GM19467 (cell line): Measurements from ENCODE around the gene TTC16.

Experiments
- ATAC-seq: cut with Tn5 transposase; IDR thresholded peaks from one replicate; pipeline ENCODE4 v1.9.1; 2021; ENCODE audit warnings: mild to moderate bottlenecking, moderate library complexity; ENCODE audit not compliant: unreplicated experiment

Gene TTC16

DNA sequence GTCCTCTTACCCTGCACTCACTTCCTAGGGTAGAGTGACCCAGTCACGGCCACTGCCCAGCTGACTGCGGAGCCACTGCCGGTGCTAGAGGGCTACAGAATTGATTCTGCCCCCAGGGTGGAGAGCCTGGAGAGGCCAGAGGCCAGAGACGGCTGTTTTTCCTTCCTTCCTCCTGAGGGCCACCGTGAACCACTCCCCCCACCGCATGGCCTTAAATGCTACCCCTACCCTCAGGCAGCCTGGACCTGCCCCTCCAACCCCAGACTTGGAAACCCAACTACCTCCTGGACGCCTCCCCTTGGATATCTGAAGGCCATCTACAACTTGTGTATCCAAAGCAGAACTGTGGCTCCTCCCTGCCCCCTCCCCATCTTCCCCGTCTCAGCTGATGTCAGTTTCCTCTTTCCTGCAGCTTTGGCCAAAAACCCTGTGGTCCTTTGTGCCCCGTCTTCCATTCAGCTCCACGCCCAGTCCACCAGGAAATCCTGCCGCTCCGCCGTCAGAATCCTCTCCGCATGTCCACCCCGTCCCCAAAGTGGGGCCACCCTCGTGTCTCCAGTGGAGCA lies 46.3 kb downstream of the TTC16 start:
- no peak for ATAC-seq

DNA sequence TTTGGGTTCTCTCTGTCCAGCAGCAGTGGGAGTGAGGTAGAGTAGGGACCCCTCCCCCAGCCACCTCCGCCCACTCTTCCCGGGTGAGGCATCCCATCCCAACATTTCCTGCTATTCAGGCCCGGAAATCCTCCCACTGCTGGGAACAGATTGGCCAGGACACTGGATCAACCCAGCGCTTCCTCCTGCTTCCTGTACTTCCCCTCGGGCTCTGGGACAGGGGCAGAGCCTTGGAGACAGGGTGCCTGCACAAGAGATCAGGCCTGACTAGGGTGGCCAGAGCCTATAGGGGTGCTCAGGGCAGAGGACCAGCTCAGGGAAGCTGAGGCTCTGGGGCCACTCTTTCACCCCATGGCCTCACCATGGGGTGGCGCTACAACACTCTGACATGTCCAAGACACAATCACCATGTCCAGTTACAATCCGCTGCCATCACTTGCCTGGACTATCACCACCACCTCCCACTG lies 48.1 kb downstream of the TTC16 start:
- no peak for ATAC-seq

DNA sequence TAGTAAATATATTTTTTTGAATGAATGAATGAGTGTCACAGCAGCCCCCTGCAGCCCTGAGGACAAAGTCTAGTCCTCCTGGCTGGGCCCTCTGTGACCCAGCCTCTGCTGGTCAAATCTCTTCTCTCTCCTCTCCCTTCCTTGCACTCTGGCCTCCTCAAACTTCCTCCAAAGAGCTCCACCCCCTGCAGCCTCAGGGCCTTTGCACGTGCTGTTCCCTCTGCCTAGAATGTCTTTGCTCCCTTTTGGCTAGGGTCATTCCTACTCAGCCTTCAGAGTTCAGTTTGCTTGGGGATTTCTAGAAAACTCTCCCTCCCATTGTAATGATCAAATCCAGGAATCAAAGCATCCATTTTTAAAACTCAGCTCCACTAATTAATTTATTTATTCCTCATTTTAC lies 49.5 kb downstream of the TTC16 start:
- no peak for ATAC-seq

DNA sequence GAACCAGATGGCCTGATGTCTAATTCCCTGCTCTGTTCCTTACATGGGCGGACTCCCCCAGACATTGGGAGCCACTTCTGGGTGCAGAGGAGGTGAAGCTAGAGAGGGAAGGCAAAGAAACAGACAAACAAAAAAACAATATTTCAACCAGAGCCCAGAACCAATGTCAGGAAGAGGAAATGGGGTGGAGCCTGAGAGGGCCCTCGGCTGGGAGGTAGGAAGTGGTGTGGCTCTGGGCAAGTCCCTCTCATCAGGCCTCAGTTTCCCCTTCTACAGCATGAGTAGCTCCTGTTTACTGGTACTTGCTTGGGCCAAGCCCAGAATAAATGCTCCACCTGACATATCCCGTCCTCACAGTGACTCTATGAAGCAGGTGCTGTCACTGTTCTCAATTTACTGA lies 51.5 kb downstream of the TTC16 start:
- ATAC-seq, result no peak

DNA sequence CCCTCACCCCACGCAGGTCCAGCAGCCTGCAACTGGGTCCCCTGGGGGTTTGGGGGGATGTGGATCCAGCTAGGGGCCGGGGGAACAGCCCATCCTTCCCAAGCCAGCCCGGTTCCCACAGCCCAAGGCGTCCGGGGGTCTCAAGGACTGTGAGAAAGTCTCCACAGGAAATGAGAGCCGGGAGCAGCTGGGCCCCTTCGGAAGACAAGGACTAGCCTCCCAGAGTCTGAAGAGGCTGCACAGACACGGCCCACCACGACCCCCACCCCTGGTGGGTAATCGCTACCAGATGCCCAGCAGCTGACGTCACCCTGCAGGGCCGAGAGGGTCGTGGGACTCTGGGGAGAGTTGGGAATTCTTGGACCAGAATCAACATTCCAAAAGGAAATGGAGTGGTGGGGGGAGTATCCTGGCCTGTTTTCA lies 52.0 kb downstream of the TTC16 start:
- ATAC-seq, result no peak

DNA sequence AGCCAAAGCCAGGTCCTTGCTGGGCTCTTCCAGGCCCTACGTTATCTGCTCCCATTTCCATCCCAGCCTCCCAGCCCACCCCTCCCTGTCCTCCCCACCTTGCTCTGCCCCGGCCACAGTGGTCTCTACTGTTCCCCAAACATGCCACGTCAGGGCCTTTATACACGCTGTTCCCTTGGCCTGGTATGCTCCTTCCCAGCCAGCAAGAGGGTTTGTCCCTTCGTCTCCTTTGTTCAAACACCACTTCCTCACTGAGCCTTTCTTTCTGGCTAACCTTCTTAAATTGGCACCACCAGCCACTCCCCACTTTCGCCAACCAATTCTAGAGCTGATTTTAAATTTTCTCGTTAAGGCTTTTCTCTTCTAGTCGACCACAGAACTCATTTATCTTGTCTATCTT lies 52.8 kb downstream of the TTC16 start:
- ATAC-seq, result no peak

DNA sequence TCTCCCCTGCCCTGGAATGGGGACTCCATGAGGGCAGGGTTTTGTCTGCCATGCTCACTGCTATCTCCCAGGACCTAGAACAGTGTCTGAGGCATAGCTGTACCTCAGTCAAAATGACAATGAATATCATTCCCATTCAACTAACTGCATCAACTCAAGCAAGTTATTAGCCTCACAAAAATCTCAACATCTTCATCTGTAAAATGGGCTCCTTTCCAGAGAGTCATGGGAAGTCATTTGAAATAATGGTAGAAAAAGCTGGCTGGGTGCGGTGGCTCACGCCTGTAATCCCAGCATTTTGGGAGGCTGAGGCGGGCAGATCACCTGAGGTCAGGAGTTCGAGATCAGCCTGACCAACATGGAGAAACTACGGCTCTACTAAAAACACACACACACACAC lies 53.2 kb downstream of the TTC16 start:
- no peak for ATAC-seq

DNA sequence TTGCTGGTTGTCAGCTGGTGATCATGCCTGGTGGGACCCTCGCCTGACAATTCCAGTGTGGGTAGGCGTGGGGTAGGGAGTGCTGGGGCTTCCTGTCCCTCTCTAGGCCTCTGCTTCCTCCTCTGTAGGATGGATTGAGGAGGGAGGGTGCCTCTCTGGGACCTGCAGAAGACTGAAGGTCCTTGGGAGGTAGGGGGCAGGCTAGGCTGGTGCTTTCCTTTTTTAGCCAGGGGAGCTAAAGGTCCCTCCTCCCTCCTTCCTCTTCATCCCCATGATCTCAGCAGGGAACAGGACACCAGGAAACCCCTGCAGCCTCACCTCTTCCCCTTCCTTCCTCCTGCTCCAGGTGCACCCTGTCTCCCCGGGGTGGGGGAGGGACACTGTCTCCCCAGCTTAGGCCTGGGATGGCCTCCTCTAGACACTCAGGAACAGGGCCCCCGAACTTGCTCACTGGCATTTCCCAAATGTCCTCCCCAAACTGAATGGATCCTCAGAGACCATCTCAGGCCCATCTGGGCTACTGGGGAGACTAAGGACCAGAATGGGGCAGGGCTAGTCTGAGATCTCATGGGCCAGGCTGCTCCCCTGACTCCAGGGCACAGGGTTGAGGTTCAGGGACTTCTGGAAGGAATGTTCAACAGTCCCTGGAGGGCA lies 54.2 kb downstream of the TTC16 start:
- no peak for ATAC-seq

DNA sequence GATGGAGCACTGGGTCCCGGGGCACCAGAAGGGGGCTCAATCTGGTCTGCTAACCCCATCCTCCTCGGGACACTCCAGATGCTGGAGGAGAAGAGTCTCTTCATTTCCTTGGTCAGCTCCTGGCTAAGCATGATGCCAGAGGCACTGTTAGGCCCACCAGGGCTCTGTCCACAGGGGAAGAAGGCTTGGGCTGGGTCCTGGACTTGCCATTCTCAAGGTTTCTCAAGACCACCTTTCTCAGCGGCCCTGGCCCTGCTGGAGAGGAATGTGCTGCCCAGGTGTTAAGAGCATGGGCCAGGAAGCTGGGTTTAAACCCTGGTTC lies 54.7 kb downstream of the TTC16 start:
- no peak for ATAC-seq

DNA sequence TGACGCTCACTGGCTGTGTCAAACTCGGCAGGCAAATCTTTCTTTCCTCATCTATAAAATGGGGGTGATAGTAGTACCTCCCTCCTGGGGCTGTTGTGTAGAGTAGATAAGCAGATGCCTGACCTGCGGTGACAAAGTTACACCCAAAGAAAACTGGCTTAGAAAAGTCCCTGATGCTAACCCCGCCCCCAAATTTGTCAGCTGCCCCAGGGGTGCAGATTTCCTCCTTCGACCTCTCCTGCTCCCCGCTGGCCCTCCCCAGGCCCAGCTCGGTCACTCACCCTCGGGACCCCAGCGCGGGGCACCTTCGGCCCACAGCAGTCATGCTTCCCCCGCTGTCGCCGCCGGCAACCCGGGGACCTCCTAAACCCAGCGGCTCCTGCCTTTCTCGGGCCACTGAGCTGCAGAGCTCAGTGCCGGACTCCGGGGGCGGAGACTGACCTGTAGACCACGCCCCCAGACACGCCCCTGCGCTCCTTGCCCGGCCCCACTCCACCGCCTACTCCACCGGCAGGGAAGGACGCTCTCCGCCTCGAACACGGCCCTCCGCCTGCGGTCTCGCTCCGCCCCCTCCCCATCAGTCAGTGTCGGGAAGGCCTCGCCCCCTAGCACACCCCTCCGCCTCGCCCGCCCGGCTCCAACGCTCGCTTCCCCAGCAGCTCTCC lies 55.2 kb downstream of the TTC16 start:
- ATAC-seq, result peak; percentile 82

DNA sequence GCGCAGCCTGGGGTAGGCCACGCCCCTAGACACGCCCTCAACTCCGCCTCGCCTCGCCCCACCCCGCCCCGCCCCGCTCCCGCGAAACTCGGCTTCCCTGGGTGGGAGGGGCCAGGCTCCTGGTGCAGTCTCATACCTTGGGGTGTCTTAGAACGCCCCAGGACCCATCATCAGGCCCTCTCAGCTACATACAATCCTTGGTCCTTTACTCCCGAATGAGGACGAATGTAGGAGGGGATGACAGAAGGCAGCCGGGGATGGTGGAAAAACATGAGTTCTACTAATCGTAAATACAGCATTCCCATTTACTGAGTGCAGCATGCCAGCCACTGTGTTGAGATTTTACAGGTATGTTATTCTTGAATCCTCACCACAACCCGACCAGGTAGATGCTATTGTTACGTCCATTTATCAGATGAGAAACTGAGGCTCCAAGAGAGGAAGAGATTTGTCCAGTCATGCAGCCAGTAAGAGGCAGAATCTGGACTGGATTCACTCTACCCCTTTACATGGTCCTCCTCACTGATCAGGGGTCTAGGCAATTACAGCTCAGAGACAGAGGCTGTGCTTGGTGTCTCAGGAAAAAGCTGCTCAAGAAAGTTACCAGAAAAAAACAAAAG lies 55.8 kb downstream of the TTC16 start:
- no peak for ATAC-seq

DNA sequence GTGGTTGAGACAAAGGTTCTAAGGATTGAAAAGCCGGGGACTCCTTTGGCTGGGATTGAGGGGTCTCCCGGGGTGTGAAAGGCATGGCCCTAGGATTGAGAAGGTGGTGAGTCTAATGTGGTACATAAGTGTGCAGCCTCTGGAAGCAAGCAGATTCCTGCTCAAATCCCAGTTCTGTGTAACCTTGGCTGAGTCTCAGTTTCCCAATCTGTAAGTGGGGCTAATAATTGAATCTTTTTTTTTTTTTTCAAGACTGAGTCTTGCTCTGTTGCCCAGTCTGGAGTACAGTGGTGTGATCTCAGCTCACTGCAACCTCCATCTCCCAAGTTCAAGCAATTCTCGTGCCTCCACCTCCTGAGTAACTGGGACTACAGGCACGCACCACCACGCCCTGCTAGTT lies 56.7 kb downstream of the TTC16 start:
- no peak for ATAC-seq

DNA sequence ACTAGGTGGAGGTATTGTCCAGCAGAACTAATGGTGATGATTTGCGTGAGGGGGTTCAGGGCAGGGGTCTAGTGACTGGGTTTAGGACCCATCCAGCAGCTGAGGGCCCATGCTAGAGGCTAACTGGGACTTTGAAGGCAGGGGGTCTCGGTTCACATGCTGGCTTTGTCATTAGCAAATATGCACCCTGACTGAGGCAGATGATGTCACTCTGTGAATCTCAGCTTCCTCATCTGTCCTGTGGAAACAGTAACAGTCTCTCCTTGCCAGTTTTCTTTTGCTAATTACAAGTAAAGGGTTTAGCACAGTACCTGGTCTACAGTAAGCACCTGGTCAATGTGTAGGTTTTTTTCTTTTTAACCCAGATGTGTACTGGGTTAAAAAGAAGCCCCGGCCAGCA lies 57.4 kb downstream of the TTC16 start:
- no peak for ATAC-seq

DNA sequence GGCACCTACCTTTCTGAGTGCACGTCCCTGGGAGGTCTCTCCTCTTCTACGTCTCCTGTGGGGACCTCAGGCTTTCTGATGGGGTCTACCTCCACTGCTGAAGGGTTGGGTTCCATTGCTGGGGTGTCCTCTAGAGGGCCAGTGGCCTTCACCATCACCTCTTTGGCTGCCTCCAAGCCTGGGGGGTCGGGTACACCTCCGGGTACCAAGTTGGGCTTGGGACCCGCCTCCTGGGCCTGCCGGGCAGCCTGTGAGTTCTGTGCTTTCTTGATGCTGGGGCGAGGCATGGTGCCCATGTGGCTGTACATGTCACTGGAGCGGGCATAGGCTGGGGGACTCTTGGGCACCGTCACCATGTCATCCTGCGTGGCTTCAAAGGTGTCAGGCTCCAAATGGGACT lies 58.1 kb downstream of the TTC16 start:
- ATAC-seq, result no peak

DNA sequence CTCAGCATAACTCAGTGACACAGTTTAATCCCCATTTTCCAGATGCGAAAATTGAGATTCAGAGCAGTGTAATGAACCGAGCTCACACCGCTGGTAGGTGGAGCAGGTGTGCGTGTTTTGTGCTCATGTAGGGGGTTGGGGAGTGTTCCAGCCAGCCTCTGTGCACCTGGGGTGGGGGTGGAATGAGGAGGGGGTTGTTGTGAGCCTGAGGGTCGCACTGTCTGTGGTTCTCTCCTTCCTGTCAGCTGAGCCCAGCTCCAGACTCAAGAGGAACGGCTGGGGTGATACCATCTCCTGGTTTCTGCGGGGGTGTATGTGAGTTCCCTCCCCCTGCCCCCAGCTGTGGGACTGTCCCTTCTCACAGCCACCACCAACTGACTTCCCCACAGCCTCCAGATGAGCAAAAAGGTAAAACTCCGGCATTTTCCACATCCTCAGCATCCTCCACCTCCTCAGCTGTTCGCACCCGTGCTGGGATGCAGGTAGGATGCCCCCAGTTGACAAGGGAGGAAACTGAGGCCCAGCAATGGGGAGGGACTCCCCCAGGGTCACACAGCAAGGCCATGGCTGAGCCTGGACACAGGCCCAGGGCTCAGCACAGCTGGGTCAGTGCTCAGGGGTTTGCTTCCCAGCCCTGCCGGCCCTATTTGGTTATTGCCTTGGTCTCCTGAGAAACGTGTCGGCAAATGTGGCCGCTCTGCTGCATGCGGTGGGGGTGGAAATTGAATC lies 60.5 kb downstream of the TTC16 start:
- no peak for ATAC-seq

DNA sequence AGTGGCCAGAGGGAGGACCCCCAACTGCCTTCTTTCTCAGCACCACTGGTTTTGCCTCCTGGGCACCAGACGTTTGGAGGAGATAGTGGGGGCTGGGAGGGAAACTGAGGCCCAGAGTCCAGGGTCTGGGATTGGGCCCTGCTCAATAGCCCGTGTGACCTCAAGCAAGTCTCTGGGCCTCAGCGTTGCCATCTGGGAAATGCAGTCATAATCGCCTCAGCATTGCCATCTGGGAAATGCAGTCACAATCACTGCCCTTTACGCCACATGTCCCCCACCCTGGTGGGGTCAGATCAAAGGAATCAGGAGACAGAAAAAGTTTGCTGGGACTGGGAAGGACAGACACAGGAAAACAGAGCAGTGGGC lies 61.0 kb downstream of the TTC16 start:
- no peak for ATAC-seq

DNA sequence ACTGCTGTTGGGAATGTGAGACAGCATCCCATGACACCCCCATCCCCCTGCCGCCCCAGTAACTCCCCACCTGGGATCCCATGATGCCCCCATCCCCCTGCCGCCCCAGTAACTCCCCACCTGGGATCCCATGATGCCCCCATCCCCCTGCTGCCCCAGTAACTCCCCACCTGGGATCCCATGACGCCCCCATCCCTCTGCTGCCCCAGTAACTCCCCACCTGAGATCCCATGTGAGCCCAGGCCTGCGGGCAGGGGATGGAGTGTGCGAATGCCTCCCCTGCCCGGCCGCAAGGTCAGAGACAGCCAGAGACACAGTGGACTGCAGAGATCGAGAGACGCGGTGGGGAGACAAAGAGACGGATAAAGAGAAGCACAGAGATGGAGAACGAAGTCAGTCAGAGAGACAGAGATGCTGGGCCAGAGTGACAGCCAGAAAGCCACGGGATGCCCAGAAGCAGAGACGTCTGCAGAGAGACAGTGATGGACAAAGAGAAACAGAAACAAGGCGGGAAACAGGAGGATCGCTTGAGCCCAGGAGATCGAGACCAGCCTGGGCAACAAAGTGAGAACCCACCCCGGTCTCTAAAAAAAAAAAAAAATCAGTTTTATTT lies 61.6 kb downstream of the TTC16 start:
- no peak for ATAC-seq

DNA sequence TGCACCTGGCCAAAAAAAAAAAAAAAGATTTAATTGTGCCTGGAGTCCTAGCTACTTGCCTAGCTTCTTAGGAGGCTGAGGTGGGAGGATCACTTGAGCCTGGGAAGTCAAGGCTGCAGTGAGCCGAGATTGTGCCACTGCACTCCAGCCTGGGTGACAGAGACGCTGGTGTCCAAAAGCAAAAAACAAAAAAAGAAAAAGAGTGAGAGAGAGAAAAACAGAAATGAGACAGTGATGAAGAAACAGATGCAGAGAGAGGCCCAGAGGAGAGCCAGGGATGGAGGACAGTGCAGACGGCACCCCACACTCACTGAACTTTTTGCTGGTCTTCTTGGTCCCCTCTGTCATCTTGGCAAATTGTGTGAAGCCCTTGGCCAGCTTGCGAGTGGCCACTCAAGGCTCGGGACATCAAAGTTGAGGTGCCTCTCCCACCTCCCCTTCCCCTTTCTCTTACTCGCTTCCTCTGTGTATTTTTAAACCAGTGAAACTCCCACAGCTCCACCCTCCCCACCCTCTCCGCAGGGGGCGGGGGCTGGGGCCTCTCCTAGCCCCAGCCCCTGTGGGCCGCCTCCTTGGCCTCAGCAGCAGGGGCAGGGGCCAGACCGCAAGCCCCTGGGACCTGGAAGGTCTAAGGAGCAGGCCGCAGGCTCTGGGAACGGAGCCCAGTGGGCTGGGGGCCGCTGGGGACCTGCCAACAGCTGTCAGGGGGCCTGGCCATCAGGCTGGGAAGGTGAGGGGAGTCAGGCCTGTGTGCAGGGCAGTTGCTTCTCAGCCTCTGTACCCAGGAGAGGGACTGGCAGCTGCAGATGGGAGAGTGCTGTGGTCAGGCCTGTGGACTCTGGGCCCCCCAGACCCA lies 62.6 kb downstream of the TTC16 start, which contains the start of gene SH2D3C:
Gene SH2D3C (minus strand): TSS at position 387 of the 856 bp plus-strand sequence. CDS start 39 bp downstream, at position 348.
- no peak for ATAC-seq

DNA sequence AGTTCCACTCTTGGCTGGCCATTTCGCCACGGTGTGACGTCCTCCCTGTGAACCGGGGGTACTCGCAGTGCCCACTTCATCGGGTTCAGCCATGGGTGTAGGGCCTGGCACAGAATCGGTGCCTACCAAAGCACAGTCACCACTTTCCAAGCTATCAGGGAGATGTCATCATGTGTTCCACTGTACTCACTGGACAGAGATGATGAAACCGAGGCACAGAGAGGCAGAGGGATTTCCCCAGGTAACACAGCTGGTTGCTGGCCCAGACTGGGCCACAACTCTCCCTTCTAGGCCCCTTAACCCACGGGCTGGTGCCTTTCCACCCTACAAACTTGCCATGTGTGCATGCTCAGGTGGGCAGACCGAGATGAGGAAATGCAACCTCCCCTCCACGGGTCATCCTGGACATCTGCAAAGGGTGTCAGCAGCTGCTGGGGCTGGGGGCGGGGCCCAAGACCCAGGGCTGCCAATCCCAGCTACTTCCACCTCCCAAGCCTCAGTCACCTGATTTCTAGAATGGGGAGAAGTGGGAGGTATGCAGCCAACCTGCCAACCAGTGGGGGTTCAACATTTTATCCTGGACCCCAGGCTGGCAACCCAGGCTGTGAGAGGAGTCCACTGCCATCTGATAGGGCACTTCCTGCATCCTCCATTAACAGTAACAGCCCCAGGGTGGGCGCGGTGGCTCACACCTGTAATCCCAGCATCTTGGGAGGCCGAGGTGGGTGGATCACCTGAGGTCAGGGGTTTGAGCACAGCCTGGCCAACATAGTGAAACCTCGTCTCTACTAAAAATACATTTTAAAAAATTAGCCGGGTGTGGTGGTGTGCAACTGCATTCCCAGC lies 63.5 kb downstream of the TTC16 start:
- no peak for ATAC-seq
